GM18511 (cell line): Measurements from ENCODE around the gene FGF1.

Experiments used
- ATAC-seq: cut with Tn5 transposase; IDR thresholded peaks from one replicate; pipeline ENCODE4 v1.9.1; 2021; ENCODE audit warnings: mild to moderate bottlenecking, moderate library complexity; ENCODE audit not compliant: unreplicated experiment

FGF1 gene

GRCh38 chr5:142685418-142686209 is at the start of gene FGF1:
Gene FGF1, minus strand, starts transcription at chr5:142686090. Its CDS starts 71,963 bp downstream, at chr5:142614127.
- no peak for ATAC-seq

- no peak for ATAC-seq
Measured at GRCh38 chr5:142727735-142728047, 41.8 kb upstream of the FGF1 start.

- ATAC-seq, result peak; percentile 66
Measured at GRCh38 chr5:142726188-142726731, 40.4 kb upstream of the FGF1 start.

GRCh38 chr5:142725231-142726187 is 39.6 kb upstream of the FGF1 start:
- no peak for ATAC-seq

- no peak for ATAC-seq
Measured at GRCh38 chr5:142724821-142725220, 38.9 kb upstream of the FGF1 start.

GRCh38 chr5:142722896-142723295 is 37.0 kb upstream of the FGF1 start:
- no peak for ATAC-seq

GRCh38 chr5:142722146-142722545 is 36.3 kb upstream of the FGF1 start:
- no peak for ATAC-seq

- no peak for ATAC-seq
Measured at GRCh38 chr5:142720641-142721271, 34.9 kb upstream of the FGF1 start.

- no peak for ATAC-seq
Measured at GRCh38 chr5:142719836-142720370, 34.0 kb upstream of the FGF1 start.

GRCh38 chr5:142717582-142718215 is 31.8 kb upstream of the FGF1 start:
- ATAC-seq, result peak; percentile 31

GRCh38 chr5:142716963-142717362 is 31.1 kb upstream of the FGF1 start:
- peak; percentile 58 for ATAC-seq

- ATAC-seq, result no peak
Measured at GRCh38 chr5:142715291-142715690, 29.4 kb upstream of the FGF1 start.

- peak; percentile 98 for ATAC-seq
Measured at GRCh38 chr5:142713121-142713706, 27.3 kb upstream of the FGF1 start.

- no peak for ATAC-seq
Measured at GRCh38 chr5:142703153-142703552, 17.3 kb upstream of the FGF1 start.

- ATAC-seq, result no peak
Measured at GRCh38 chr5:142701673-142702311, 15.9 kb upstream of the FGF1 start.

- ATAC-seq, result no peak
Measured at GRCh38 chr5:142700566-142700965, 14.7 kb upstream of the FGF1 start.

- peak; percentile 76 for ATAC-seq
Measured at GRCh38 chr5:142699184-142699720, 13.4 kb upstream of the FGF1 start.

GRCh38 chr5:142698447-142699183 is 12.7 kb upstream of the FGF1 start:
- no peak for ATAC-seq
